Skeletal muscle satellite cell (primary cell): ENCODE measurements around the gene WEE2.

Experiments used
- H3K27me3 ChIP-seq: 2 replicates; pipeline ENCODE4 v1.7.0; 2013; ENCODE audit warnings: low read length; ENCODE audit not compliant: control insufficient read depth, insufficient read depth
- H3K36me3 ChIP-seq: 2 replicates; pipeline ENCODE4 v1.7.0; 2013; ENCODE audit warnings: mild to moderate bottlenecking, control low read depth, low read length; ENCODE audit not compliant: insufficient read depth
- H3K4me1 ChIP-seq: 2 replicates; pipeline ENCODE4 v1.7.0; 2013; ENCODE audit warnings: low read length; ENCODE audit not compliant: control insufficient read depth, insufficient read depth
- H3K4me2 ChIP-seq: 2 replicates; pipeline ENCODE4 v1.7.0; 2013; ENCODE audit warnings: mild to moderate bottlenecking, low read length
- H3K4me3 ChIP-seq: 2 replicates; pipeline ENCODE4 v1.7.0; 2013; ENCODE audit warnings: low read length
- H3K9ac ChIP-seq: 2 replicates; pipeline ENCODE4 v1.7.0; 2013; ENCODE audit warnings: mild to moderate bottlenecking, low read depth, low read length, moderate library complexity
- H3K9me3 ChIP-seq: replicated peaks from 2 replicates; pipeline ENCODE4 v1.7.0; 2013; ENCODE audit warnings: mild to moderate bottlenecking, control low read depth, low read length

WEE2 gene

DNA sequence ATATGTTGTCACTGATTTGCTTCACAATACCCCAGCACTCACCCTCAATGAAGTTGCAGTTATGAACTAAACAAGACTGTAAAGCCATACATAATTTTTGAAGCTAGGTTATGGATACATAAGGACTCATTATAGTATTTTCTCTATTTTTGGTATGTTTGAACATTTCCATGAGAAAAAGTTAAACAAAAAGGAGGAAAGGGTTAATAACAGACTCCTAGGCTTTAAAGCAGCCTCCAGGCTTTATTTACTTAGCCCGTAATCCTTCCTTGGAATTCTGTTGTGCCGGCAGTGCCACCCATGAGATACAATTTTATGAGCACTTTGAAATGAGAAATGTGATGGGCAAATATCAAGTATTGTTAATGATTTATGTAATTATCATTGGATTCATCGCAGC is 4.0 kb upstream of the WEE2 start:
- Histone ChIP-seq H3K4me2 (no peak overlapping the region), H3K36me3 (no peaks in the 10 kb centered on the region), H3K4me3 (no peak overlapping the region), H3K27me3 (no peaks in the 10 kb centered on the region), H3K9ac (no peak overlapping the region), H3K9me3 (no peaks in the 10 kb centered on the region), H3K4me1 (peaks cover 15% of the 10 kb centered on the region)

DNA sequence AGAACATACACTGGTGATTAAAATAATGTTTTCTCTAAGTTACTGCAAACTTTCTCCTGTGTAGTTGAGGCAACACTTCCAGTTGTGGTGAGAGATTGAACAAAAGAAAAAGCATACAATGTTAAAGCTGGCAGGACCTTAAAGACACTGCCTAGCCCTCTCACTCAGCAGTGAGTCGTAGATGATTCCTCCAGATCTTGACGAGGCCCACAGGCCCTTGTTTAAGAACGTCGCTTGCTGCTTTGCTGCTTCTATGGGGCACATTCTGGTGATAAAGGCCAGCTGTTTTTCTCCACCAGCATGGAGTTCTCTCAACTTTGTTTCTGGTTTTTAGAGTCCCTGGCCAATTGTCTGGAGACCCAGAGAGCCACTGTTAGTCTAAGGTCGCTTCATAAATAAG is 3.4 kb upstream of the WEE2 start:
- peaks cover 15% of the 10 kb centered on the region for H3K4me1 ChIP-seq
- H3K36me3 ChIP-seq, result no peaks in the 10 kb centered on the region
- H3K4me3 ChIP-seq, result no peak overlapping the region
- no peak overlapping the region for H3K9ac ChIP-seq
- no peaks in the 10 kb centered on the region for H3K27me3 ChIP-seq
- H3K9me3 ChIP-seq, result no peaks in the 10 kb centered on the region
- H3K4me2 ChIP-seq, result peak overlapping the region; percentile 42

DNA sequence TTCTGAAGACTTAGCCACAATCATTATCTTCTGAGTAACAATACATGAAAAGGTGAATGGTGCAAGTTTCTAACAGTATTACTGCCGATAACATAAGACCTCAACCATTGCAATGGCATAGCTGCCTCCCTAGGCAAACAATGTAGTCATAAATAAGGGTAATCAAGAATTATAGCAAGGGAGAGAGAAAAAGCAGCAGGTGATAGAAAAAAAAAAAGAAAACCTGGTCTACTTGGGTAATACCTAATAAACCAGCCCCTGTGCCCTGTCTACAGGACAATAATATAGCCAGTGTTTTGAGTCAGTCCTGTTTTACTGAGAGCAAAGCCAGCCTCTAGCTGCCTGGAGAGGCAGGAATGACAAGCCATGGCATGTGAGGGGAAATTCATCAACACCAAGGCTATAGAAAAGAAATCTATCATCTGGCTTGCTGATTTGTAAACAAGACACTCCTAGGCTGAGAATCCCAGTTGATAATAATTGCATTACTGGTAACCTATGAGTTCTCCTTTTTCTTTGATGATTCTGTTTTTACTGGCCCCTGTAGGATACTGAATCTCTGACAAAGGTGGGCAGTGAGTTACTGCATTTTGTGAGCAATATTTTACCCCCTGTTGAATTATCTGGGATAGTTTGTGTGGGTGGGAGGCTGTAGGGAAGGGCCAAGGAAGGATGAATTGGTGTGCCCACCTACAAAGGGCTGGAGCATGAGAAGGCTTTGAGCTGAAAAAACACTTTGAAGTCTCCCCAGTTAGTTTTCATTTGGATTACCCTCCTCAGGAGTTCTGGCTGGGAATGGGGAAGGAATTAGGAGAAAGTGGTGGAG is 1.7 kb upstream of the WEE2 start:
- H3K27me3 ChIP-seq, result no peaks in the 10 kb centered on the region
- H3K9me3 ChIP-seq, result no peaks in the 10 kb centered on the region
- H3K4me2 ChIP-seq, result no peak overlapping the region
- no peak overlapping the region for H3K4me3 ChIP-seq
- no peaks in the 10 kb centered on the region for H3K36me3 ChIP-seq
- H3K4me1 ChIP-seq, result peaks cover 15% of the 10 kb centered on the region
- no peak overlapping the region for H3K9ac ChIP-seq

- H3K27me3 ChIP-seq, result no peaks in the 10 kb centered on the region
- H3K4me3 ChIP-seq, result no peak overlapping the region
- no peak overlapping the region for H3K4me2 ChIP-seq
- no peak overlapping the region for H3K9ac ChIP-seq
- no peaks in the 10 kb centered on the region for H3K9me3 ChIP-seq
- H3K36me3 ChIP-seq, result no peaks in the 10 kb centered on the region
- H3K4me1 ChIP-seq, result peaks cover 12% of the 10 kb centered on the region
Observed at GRCh38 chr7:141709318-141709717, 1.2 kb downstream of the WEE2 start.

GRCh38 chr7:141709749-141710148 is 1.6 kb downstream of the WEE2 start:
- Histone ChIP-seq H3K4me2 (no peak overlapping the region), H3K9me3 (no peaks in the 10 kb centered on the region), H3K4me3 (no peak overlapping the region), H3K4me1 (peaks cover 7% of the 10 kb centered on the region), H3K36me3 (no peaks in the 10 kb centered on the region), H3K27me3 (no peaks in the 10 kb centered on the region), H3K9ac (no peak overlapping the region)

DNA sequence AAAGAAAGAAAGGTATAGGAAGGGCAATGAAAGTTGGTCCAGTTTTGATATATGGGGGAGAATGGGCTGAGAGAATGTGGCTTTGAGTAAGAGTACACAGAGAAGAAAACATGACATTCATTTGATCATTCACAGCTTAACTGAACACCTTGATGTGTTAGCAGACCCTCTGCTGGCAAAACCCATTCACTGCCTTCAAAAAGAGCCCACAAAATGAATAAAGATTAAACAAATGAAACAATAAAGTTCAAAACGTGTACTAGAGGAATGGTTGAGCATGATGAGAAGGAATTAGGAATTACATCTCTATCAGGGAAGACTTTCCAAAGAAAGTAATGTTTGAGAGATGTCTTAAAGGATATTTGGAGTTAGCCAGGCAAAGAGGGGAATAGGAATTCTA is 2.1 kb downstream of the WEE2 start:
- Histone ChIP-seq H3K9ac (no peak overlapping the region), H3K4me3 (no peak overlapping the region), H3K4me2 (no peak overlapping the region), H3K4me1 (peaks cover 2% of the 10 kb centered on the region), H3K27me3 (no peaks in the 10 kb centered on the region), H3K9me3 (no peaks in the 10 kb centered on the region), H3K36me3 (no peaks in the 10 kb centered on the region)

- Histone ChIP-seq H3K4me1 (no peaks in the 10 kb centered on the region), H3K36me3 (no peaks in the 10 kb centered on the region), H3K4me3 (no peak overlapping the region), H3K9me3 (no peaks in the 10 kb centered on the region), H3K4me2 (no peak overlapping the region), H3K27me3 (peaks cover 4% of the 10 kb centered on the region), H3K9ac (no peak overlapping the region)
Observed at GRCh38 chr7:141712603-141713255, 4.6 kb downstream of the WEE2 start.

- H3K4me1 ChIP-seq, result no peaks in the 10 kb centered on the region
- no peaks in the 10 kb centered on the region for H3K36me3 ChIP-seq
- H3K9ac ChIP-seq, result no peak overlapping the region
- H3K27me3 ChIP-seq, result peaks cover 4% of the 10 kb centered on the region
- no peak overlapping the region for H3K4me3 ChIP-seq
- no peak overlapping the region for H3K4me2 ChIP-seq
- H3K9me3 ChIP-seq, result no peaks in the 10 kb centered on the region
Observed at GRCh38 chr7:141713890-141714289, 5.7 kb downstream of the WEE2 start.

DNA sequence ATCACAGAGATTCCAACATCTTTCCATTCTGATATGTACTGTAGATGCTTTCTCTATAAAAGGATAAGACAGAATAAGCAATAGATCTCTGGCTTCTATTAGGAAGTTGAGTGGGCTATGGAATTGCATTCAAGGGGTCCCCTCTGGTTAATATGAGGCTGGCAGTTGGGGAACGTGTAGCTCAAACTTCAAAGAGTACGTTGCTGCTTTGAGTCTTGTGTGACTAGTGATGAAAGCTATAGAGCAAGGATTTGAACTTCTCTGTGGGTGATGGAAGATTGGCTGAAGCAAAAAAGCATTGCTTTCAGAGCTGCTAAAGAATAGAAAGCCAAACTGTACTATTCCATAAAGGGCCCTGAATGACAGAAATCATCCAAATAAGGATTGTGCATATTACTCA is 6.4 kb downstream of the WEE2 start:
- peaks cover 4% of the 10 kb centered on the region for H3K27me3 ChIP-seq
- H3K36me3 ChIP-seq, result no peaks in the 10 kb centered on the region
- H3K4me2 ChIP-seq, result no peak overlapping the region
- no peaks in the 10 kb centered on the region for H3K4me1 ChIP-seq
- no peak overlapping the region for H3K9ac ChIP-seq
- H3K9me3 ChIP-seq, result no peaks in the 10 kb centered on the region
- H3K4me3 ChIP-seq, result no peak overlapping the region

DNA sequence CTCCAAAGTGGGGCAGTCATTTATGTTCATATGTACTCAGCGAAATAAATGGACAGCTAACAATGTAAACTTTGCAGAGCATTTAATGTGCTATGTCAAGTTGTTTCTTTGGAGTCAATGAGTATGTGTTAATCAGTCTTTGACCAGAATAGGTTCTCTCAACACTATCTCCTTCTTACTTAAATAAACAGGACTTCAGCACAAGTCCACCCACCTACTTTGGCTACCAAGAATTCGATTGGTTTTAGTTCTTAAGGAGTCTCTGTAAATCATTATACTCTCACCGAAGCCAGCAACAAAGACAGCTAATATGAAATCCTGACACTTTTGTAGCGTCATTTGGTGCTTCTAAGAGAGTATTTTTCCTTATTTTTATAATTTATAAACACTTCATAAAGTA is 6.9 kb downstream of the WEE2 start:
- Histone ChIP-seq H3K4me3 (no peak overlapping the region), H3K4me2 (no peak overlapping the region), H3K36me3 (no peaks in the 10 kb centered on the region), H3K9me3 (no peaks in the 10 kb centered on the region), H3K4me1 (no peaks in the 10 kb centered on the region), H3K9ac (no peak overlapping the region), H3K27me3 (peaks cover 4% of the 10 kb centered on the region)

DNA sequence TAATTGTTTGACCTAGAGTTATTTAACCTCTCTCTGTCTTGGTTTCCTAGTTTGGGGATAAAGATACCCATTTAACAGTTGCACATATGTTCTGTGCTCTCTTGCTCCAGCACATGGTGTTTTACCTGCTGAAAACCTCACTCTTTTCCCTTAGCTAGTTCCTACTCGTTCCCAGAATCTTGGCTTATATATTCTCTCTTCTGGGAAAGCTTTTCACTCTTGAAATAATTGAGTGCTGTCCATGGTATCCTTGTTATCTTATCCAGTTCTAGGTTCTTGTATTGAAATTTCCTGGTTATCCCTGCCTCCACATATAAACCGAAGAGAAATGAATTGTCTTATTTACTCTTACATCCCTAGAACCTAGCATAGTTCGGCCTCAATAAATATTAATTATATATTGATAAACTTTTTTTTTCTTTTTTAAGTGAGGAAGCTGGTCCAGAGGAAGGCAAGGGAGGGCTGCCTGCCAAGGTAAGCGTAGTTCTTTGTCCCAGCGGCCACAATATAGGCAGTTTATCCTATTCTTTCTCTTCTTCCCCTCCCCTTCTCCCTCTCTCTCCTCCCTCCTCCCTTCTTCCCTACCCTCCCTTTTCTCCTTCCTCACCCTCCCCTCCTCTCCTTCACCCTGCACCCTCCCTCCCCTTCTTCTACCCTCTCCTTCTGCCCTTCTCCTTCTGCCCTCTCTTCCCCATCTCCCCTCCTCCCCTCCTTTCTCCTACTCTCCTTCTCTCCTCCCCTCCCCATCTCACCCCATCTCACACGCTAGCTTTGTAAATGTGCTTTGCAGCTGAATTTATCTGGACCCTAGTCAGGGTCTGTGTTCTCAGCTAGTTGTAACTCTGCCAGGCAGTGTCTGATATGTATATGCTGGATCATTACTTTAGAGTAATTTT is 7.9 kb downstream of the WEE2 start:
- no peak overlapping the region for H3K4me2 ChIP-seq
- no peaks in the 10 kb centered on the region for H3K4me1 ChIP-seq
- no peak overlapping the region for H3K4me3 ChIP-seq
- H3K9ac ChIP-seq, result no peak overlapping the region
- peaks cover 4% of the 10 kb centered on the region for H3K27me3 ChIP-seq
- H3K36me3 ChIP-seq, result no peaks in the 10 kb centered on the region
- H3K9me3 ChIP-seq, result no peaks in the 10 kb centered on the region
